Measurements from ENCODE around the gene HMGB2. TPM values are rescaled to one million over a fixed set of nuclear protein-coding genes. Genes with fewer than 3 reads are reported as not detected.

HMGB2 gene
- 25.4 and 29.9 TPM in 2 replicates for total RNA-seq

DNA sequence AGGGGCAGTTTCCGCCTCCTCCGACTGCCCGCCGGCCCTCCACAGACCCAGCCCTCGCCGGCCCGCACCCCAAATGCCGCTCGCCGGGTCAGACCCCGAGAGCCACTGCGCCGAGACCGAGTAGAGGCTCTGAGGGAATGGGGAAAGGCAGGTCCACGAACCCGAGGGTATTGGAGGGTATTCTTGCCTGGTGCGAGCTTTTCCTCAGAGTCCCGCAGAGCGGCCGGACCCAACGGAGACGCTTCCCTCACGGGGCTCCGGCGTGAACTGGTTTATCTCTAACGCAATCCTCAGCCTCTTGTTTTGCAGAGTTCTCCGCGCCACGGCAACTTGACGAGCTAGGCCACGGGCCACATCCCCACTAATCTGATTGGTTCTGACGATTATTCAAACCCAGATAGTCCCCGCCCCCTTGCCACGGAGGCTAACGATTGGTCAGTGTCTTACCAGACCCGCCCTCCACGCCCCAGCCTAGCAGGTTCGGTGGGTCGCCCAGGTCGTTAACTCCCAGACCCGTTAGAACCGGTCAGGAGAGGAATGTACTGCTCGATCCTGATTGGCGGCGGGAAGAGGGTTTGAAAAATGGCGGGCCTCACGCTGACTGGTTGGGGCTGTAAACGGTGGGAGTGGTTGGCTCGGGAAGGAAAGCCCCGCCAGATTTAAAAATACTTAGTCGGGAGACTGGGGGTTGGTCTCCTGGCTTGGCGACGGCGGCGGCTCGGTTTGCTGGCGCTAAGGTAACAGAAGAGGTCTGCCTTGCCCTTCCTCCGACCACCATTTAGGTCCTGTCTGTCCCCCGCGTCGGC, at the start of gene HMGB2:
Gene HMGB2, minus strand, starts transcription at position 274 of the 806 bp plus-strand sequence. CDS start 709 bp downstream, outside the sequence.
- Histone ChIP-seq H3K27me3 (ENCODE audit: control insufficient read depth, insufficient read depth, low read length) (no peaks in the 10 kb centered on the region), H3K36me3 (ENCODE audit: control insufficient read depth, insufficient read depth, low read length) (no peaks in the 10 kb centered on the region), H3K4me3 (ENCODE audit: low read depth, low read length) (peak within 1 kb of the TSS; percentile 95)
- DNase-seq (ENCODE audit: low read depth): peak; percentile 99
- TF ChIP-seq, protein P1, sequence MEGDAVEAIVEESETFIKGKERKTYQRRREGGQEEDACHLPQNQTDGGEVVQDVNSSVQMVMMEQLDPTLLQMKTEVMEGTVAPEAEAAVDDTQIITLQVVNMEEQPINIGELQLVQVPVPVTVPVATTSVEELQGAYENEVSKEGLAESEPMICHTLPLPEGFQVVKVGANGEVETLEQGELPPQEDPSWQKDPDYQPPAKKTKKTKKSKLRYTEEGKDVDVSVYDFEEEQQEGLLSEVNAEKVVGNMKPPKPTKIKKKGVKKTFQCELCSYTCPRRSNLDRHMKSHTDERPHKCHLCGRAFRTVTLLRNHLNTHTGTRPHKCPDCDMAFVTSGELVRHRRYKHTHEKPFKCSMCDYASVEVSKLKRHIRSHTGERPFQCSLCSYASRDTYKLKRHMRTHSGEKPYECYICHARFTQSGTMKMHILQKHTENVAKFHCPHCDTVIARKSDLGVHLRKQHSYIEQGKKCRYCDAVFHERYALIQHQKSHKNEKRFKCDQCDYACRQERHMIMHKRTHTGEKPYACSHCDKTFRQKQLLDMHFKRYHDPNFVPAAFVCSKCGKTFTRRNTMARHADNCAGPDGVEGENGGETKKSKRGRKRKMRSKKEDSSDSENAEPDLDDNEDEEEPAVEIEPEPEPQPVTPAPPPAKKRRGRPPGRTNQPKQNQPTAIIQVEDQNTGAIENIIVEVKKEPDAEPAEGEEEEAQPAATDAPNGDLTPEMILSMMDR (IDR thresholded peaks at IDR 0.05; ENCODE audit: insufficient read depth, low read length, poor library complexity, severe bottlenecking): no peak

DNA sequence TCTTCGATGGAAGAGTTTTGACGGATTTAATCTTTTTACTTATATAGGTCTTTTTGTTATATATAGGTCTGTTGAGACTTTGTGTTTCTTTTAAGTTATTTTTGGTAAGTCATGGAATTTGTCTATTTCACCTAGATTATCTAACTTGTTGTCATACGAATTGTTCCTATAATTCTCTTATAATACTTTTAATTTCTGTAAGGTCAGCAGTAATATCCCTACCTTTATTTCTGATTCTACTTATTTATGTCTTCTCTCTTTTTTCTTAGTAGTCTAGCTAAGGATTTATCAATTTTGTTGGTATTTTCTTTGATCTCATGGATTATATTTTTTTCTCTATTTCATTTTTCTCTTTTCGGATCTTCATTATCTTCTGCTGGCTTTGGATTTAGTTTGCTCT, 48.2 kb upstream of the HMGB2 start:
- TF ChIP-seq, protein P1 (IDR thresholded peaks at IDR 0.05; ENCODE audit: insufficient read depth, low read length, poor library complexity, severe bottlenecking): no peak
- Histone ChIP-seq H3K27me3 (ENCODE audit: control insufficient read depth, insufficient read depth, low read length) (no peaks in the 10 kb centered on the region), H3K4me3 (ENCODE audit: low read depth, low read length) (no peak overlapping the region), H3K36me3 (ENCODE audit: control insufficient read depth, insufficient read depth, low read length) (no peaks in the 10 kb centered on the region)
- no peak for DNase-seq (ENCODE audit: low read depth)

DNA sequence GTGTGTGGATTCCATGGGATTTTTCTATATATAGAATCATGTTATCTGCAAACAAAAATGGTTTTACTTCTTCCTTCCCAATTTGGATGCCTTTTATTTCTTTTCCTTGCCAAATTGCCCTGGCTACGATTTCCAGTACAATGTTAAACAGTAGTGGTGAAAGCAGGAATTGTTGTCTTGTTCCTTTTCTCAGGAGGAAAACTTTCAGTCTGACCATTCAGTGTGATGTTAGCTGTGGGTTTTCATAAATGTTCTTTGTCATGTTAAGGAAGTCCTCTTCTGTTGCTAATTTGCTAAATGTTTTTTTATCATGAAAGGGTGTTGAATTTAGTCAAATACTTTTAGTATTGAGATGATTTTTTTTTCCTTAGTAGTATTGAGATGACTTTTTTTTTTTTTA, 47.5 kb upstream of the HMGB2 start:
- TF ChIP-seq, protein P1 (IDR thresholded peaks at IDR 0.05; ENCODE audit: insufficient read depth, low read length, poor library complexity, severe bottlenecking): no peak
- Histone ChIP-seq H3K36me3 (ENCODE audit: control insufficient read depth, insufficient read depth, low read length) (no peaks in the 10 kb centered on the region), H3K4me3 (ENCODE audit: low read depth, low read length) (no peak overlapping the region), H3K27me3 (ENCODE audit: control insufficient read depth, insufficient read depth, low read length) (no peaks in the 10 kb centered on the region)
- no peak for DNase-seq (ENCODE audit: low read depth)

DNA sequence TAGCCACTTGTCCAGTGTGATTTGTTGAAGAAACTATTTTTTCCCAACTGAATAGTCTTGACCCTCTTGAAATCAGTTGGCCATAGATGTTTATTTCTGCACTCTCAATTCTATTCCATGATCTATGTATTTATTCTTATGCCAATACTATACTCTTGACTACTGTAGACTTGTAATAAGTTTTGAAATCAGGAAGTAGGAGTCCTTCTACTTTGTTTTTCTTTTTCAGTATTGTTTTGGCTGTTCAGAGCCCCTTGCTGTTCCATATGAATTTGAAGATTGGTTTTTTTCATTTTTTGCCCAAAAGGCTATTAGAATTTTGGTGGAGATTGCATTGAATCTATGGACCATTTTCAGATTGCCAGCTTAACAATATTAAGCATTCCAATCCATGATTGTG, 46.8 kb upstream of the HMGB2 start:
- Histone ChIP-seq H3K27me3 (ENCODE audit: control insufficient read depth, insufficient read depth, low read length) (no peaks in the 10 kb centered on the region), H3K36me3 (ENCODE audit: control insufficient read depth, insufficient read depth, low read length) (no peaks in the 10 kb centered on the region), H3K4me3 (ENCODE audit: low read depth, low read length) (no peak overlapping the region)
- no peak for DNase-seq (ENCODE audit: low read depth)
- TF ChIP-seq, protein P1 (IDR thresholded peaks at IDR 0.05; ENCODE audit: insufficient read depth, low read length, poor library complexity, severe bottlenecking): no peak

DNA sequence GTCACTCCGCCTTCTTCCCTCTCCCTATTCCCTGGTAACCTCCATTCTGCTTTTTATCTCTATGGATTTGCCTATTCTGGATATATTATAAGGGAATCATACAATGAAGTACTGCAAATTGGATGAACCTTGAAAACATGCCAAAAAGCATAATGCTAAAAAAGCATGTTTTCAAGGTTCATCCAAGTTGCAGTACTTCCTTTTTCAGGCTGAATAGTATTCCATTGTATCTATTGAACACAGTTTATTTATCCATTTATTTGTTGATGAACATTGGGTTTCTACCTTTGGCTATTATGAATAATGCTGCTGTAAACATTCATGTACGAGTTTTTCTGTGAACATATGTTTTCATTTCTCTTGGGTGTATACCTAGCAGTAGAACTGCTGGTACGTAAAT, 45.8 kb upstream of the HMGB2 start:
- no peak overlapping the region for H3K4me3 ChIP-seq (ENCODE audit: low read depth, low read length)
- no peaks in the 10 kb centered on the region for H3K36me3 ChIP-seq (ENCODE audit: control insufficient read depth, insufficient read depth, low read length)
- no peak for DNase-seq (ENCODE audit: low read depth)
- no peaks in the 10 kb centered on the region for H3K27me3 ChIP-seq (ENCODE audit: control insufficient read depth, insufficient read depth, low read length)
- TF ChIP-seq, protein P1 (IDR thresholded peaks at IDR 0.05; ENCODE audit: insufficient read depth, low read length, poor library complexity, severe bottlenecking): no peak

DNA sequence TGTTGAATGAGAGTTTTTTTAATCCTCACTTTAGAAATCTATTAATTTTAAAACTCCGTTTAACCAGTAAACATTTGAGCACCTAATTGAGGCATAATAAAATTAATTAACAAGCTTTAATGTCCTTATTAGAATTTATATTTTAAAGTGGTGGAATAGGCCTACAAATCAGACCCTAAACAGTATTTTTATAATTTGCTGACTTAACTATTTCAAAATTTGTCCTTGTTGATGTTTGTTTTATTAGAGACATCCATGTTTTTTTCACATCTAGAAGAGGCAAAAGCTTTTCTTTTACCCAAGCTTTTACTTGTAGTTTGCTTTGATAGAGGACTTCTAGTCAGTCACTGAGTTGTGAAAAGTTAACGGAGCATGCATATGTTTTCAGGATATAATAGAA, 40.4 kb upstream of the HMGB2 start:
- H3K4me3 ChIP-seq (ENCODE audit: low read depth, low read length): no peak overlapping the region
- TF ChIP-seq, protein P1 (IDR thresholded peaks at IDR 0.05; ENCODE audit: insufficient read depth, low read length, poor library complexity, severe bottlenecking): no peak
- no peaks in the 10 kb centered on the region for H3K27me3 ChIP-seq (ENCODE audit: control insufficient read depth, insufficient read depth, low read length)
- H3K36me3 ChIP-seq (ENCODE audit: control insufficient read depth, insufficient read depth, low read length): no peaks in the 10 kb centered on the region
- no peak for DNase-seq (ENCODE audit: low read depth)
